ENCODE results near the gene SERHL2.
A peak's percentile ranks its signal among the peaks of the same experiment; 100 is the strongest.
"Not testable (repeated sequence)": the region's sequence is repeated elsewhere in the genome, so short reads cannot be mapped to it uniquely, and the experiment has no call there.

SERHL2 gene

DNA sequence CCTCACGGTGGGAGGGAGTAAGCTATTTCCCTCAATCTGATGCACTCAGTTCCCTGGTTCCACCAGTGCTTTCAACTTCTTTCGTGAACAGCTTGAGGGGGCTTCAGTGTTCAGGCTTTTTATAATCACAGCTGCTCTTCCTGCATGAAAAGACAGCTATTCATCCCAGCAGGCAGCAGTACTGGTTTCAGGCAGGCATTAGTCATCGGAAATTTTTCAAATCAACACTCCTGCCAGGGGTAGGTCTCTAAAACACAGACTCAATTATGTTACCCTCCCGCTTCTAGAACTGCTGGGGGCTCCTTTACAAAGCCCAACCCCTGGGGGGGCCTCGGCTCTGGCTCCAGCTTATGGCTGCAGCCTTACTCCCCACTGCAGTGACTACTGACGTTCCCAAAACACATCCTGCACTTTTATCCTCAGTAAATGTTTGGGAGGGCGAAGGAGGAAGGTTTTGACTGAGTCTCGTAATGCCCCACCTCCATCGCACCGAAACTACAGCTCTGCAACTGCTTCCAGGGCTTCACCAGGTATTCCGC is 55.1 kb downstream of the SERHL2 start:
- peak; percentile 51 for DNase-seq

DNA sequence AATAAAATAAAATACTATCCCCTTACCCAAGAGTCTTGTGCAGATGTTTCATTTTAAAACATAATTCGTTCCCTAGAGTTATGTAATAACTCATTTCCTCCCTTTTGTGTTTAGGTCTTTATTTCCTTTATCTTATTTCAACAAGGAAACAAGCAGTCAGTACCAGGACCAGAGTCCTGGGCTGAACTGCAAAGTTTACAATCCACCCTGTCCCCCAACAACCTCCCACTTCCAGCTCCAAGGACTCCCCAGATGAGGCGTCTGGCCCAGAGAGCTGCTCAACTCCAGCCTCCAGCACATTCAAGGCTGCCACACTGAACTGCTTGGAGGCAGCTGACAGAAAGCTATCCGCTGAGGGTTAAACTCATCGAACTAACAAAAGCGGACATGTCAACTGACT is 56.4 kb downstream of the SERHL2 start:
- no peak for DNase-seq

GRCh38 chr22:42611051-42611450 is 57.3 kb downstream of the SERHL2 start:
- no peak for DNase-seq

DNA sequence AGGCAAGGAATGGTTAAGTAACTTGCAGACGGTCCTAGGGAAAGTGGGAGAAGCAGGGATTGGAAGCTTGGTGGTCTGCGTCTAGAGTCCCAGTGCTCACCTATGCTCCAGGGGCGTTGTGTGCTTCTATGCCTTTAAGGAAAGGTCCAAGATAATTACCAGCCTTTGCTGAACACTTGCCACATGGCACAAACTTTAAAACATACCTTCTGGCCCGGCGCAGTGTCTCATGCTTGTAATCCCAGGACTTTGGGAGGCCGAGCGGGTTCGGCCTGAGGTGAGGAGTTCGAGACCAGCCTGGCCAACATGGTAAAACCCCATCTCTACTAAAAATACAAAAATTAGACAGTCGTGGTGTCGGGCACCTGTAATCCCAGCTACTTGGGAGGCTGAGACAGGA is 58.6 kb downstream of the SERHL2 start:
- no peak for DNase-seq

DNA sequence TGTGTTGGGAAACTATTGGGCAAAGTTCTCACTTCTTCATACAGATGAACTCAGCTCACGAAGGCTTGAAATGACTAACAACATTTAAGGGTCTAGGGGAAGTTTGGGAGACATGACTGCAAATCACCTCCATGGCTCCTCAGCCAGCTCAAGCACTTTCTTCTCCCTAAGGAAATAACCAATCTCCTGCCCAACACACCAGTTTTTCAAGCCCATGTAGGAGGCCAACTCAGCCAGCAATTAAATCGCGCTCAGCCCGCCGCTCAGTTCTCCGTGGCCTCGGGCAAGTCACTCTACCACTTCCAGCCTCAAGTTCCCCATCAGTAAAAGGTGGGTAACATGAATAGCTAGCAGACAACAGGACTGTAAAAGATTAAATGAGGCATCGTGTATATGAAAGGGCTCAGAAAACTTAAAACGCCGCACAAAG is 60.1 kb downstream of the SERHL2 start:
- DNase-seq: no peak

- peak; percentile 100 for DNase-seq
These were observed 60.7 kb downstream of the SERHL2 start, which contains the start of gene POLDIP3 for GRCh38 chr22:42614312-42615091. POLDIP3 (minus strand) TSS chr22:42614883; CDS start chr22:42614857, 26 bp downstream.

GRCh38 chr22:42615092-42615859 is 61.5 kb downstream of the SERHL2 start:
- peak; percentile 96 for DNase-seq

- not testable (repeated sequence) for DNase-seq
These were observed 62.1 kb downstream of the SERHL2 start for GRCh38 chr22:42615860-42616175.

DNA sequence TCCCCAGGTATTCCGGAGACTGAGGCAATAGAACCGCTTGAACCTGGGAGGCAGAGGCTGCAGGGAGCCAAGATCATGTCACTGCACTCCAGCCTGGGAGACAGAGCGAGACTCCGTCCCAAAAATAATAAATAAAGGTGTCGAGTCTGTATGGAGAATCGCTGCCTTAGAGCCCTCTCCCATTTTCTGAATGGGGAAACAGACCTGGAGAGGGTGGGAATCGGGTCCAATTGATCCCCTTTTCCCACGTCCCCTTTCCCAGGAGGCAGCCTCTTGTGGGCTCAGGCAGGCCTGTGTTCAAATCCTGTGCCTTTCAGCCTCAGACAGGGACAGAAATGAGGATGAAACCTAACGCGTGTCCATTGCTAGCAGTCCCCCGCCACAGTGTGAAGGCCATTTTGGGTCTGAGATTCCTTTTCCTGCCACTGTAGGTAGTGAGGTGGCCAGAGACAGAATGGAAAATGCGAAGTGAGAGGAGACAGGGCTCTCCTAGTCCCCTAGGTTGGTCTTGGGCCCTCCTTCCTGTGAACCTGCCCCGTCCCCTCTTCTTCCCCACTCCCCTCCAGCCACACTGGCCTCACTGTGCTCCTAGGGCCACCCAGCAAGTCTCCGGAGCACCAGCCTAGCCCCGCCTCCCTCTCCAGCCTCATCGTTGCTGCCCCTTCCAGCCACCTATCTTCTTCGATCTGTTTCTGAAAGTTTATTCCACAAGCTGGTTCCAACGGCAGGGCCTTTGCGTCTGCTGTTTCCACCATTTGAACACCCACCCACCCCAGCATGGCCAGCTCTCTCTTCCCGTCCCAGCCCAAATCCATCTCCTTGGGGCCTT is 63.6 kb downstream of the SERHL2 start:
- peak; percentile 18 for DNase-seq

DNA sequence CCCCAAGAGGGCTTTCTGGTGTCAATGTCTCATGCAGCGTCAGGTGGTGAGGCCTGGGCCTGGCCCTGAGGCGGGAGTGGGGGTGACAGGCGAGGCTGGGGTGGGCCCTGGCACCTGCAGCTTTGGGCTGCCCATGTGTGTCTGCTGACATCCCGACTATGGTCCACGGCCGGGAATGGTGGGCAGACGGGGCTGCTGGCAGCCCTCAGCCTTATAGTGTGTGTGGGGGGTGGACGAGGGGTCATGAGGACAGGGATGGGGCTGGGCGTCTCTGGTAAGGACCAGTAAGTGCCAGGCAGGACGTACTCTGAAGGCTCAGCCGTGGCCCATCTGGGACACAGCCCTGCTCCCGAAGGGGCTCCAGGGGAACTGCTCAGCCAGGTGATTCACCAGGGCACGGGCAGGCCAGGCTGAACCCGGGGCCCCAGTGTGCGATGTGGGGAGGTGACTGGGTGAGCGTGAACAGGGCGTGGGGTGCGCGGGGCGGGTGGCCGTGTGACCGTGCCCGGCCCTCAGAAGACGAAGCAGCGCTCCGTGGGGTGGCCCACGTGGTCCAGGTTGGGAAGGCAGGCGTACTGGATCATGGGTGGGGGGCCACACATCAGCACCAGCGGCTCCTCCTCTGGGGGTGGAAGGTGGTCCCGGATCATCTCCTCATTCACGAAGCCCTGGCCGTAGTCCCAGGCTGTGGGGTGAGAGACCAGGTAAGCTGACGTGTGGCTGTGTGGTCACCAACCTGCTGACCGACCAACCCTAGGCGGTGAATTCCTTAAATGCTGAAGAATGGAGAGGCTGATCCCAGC is 65.7 kb downstream of the SERHL2 start:
- no peak for DNase-seq

- DNase-seq: no peak
These were observed 66.3 kb downstream of the SERHL2 start for GRCh38 chr22:42620084-42620483.

- DNase-seq: peak; percentile 67
These were observed 67.8 kb downstream of the SERHL2 start for GRCh38 chr22:42621505-42622002.

- DNase-seq: no peak
These were observed 68.4 kb downstream of the SERHL2 start for GRCh38 chr22:42622061-42622710.

- no peak for DNase-seq
These were observed 69.6 kb downstream of the SERHL2 start for GRCh38 chr22:42623301-42623751.
